ENCODE data around the gene CDKL5.

The CDKL5 gene

DNA sequence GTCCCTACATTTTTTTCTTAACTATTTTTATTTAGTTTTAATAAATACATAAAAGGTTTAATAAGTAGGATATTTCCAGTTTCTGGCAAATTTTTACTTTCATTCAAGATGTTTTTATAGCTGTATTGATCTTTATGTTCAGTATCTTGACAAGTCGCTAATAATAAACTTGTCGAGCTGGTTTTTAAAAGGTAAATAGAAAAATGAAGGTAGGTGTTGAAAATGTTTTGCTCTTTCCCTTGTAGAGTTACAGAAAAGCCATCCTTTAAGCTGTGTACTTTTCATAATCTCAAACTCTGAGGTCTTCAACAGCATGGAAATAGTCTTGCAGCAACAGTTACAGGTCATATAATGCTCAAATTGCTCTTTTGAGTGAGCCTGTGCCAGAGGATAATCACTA lies 193.9 kb downstream of the CDKL5 start:
- Histone ChIP-seq H3K27ac (ENCODE audit: low read length) (no peak overlapping the region), H3K4me1 (ENCODE audit: insufficient read depth, low read length) (no peaks in the 10 kb centered on the region), H3K9ac (ENCODE audit: low read depth, low read length) (no peak overlapping the region), H2AFZ (ENCODE audit: low read depth, low read length) (no peak overlapping the region), H3K9me3 (ENCODE audit: insufficient read depth, low read length, severe bottlenecking) (no peaks in the 10 kb centered on the region), H3K4me3 (ENCODE audit: low read depth in 1 of 2, low read length in 2 of 2) (no peak overlapping the region), H3K27me3 (ENCODE audit: insufficient read depth, low read length, poor library complexity) (no peaks in the 10 kb centered on the region), H3K79me2 (ENCODE audit: insufficient read depth, low read length) (no peaks in the 10 kb centered on the region), H4K20me1 (ENCODE audit: insufficient read depth, low read length) (no peaks in the 10 kb centered on the region), H3K36me3 (ENCODE audit: insufficient read depth, low read length) (no peaks in the 10 kb centered on the region), H3K4me2 (ENCODE audit: insufficient read depth, low read length) (no peak overlapping the region)
- ATAC-seq (ENCODE audit: insufficient read depth, low read depth): no peak
- no peak for DNase-seq
- TF ChIP-seq EZH2 (IDR thresholded peaks at IDR 0.05; ENCODE audit: borderline replicate concordance, low read depth, low read length, severe bottlenecking) (no peak), CTCF (IDR thresholded peaks at IDR 0.05; ENCODE audit: borderline replicate concordance, extremely low read depth, low read length, poor library complexity, severe bottlenecking) (no peak)

- Histone ChIP-seq H3K4me2 (ENCODE audit: insufficient read depth, low read length) (no peak overlapping the region), H3K79me2 (ENCODE audit: insufficient read depth, low read length) (no peaks in the 10 kb centered on the region), H3K9me3 (ENCODE audit: insufficient read depth, low read length, severe bottlenecking) (no peaks in the 10 kb centered on the region), H3K36me3 (ENCODE audit: insufficient read depth, low read length) (no peaks in the 10 kb centered on the region), H3K27ac (ENCODE audit: low read length) (no peak overlapping the region), H2AFZ (ENCODE audit: low read depth, low read length) (no peak overlapping the region), H3K27me3 (ENCODE audit: insufficient read depth, low read length, poor library complexity) (no peaks in the 10 kb centered on the region), H3K9ac (ENCODE audit: low read depth, low read length) (no peak overlapping the region), H3K4me3 (ENCODE audit: low read depth in 1 of 2, low read length in 2 of 2) (no peak overlapping the region), H3K4me1 (ENCODE audit: insufficient read depth, low read length) (no peaks in the 10 kb centered on the region), H4K20me1 (ENCODE audit: insufficient read depth, low read length) (no peaks in the 10 kb centered on the region)
- DNase-seq (no peak), ATAC-seq (ENCODE audit: insufficient read depth, low read depth) (no peak)
- TF ChIP-seq CTCF (IDR thresholded peaks at IDR 0.05; ENCODE audit: borderline replicate concordance, extremely low read depth, low read length, poor library complexity, severe bottlenecking) (no peak), EZH2 (IDR thresholded peaks at IDR 0.05; ENCODE audit: borderline replicate concordance, low read depth, low read length, severe bottlenecking) (no peak)
These were observed 194.9 kb downstream of the CDKL5 start for GRCh38 chrX:18620349-18620748.

DNA sequence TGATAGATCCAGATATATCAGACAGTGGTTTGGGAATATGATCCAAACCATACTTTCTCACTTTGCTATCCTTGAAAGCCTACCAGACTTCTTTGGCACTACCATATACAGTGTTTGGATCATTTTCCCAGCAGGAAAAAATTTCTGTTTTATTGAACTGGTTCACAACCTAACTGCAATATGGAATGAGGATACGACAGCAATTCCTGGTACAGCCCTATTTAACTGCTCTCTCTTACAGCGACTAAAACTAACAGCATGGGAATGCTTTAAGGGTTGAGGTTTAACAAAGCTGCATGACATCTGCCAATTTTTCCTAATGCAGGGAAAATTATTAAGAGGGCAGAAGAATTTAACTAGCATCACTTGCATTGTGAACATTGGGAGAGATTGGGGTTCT lies 199.2 kb downstream of the CDKL5 start:
- no peak for ATAC-seq (ENCODE audit: insufficient read depth, low read depth)
- no peak overlapping the region for H2AFZ ChIP-seq (ENCODE audit: low read depth, low read length)
- no peaks in the 10 kb centered on the region for H3K36me3 ChIP-seq (ENCODE audit: insufficient read depth, low read length)
- H3K27me3 ChIP-seq (ENCODE audit: insufficient read depth, low read length, poor library complexity): no peaks in the 10 kb centered on the region
- H3K4me1 ChIP-seq (ENCODE audit: insufficient read depth, low read length): no peaks in the 10 kb centered on the region
- DNase-seq: no peak
- H3K9me3 ChIP-seq (ENCODE audit: insufficient read depth, low read length, severe bottlenecking): no peaks in the 10 kb centered on the region
- no peak overlapping the region for H3K4me2 ChIP-seq (ENCODE audit: insufficient read depth, low read length)
- no peaks in the 10 kb centered on the region for H4K20me1 ChIP-seq (ENCODE audit: insufficient read depth, low read length)
- H3K79me2 ChIP-seq (ENCODE audit: insufficient read depth, low read length): no peaks in the 10 kb centered on the region
- no peak overlapping the region for H3K27ac ChIP-seq (ENCODE audit: low read length)
- H3K4me3 ChIP-seq (ENCODE audit: low read depth in 1 of 2, low read length in 2 of 2): no peak overlapping the region
- TF ChIP-seq EZH2 (IDR thresholded peaks at IDR 0.05; ENCODE audit: borderline replicate concordance, low read depth, low read length, severe bottlenecking) (no peak), CTCF (IDR thresholded peaks at IDR 0.05; ENCODE audit: borderline replicate concordance, extremely low read depth, low read length, poor library complexity, severe bottlenecking) (no peak)
- no peak overlapping the region for H3K9ac ChIP-seq (ENCODE audit: low read depth, low read length)

- Histone ChIP-seq H3K4me1 (ENCODE audit: insufficient read depth, low read length) (no peaks in the 10 kb centered on the region), H3K36me3 (ENCODE audit: insufficient read depth, low read length) (no peaks in the 10 kb centered on the region), H4K20me1 (ENCODE audit: insufficient read depth, low read length) (no peaks in the 10 kb centered on the region), H3K4me2 (ENCODE audit: insufficient read depth, low read length) (no peak overlapping the region), H3K4me3 (ENCODE audit: low read depth in 1 of 2, low read length in 2 of 2) (no peak overlapping the region), H3K27me3 (ENCODE audit: insufficient read depth, low read length, poor library complexity) (no peaks in the 10 kb centered on the region), H3K79me2 (ENCODE audit: insufficient read depth, low read length) (no peaks in the 10 kb centered on the region), H3K27ac (ENCODE audit: low read length) (no peak overlapping the region), H3K9ac (ENCODE audit: low read depth, low read length) (no peak overlapping the region), H3K9me3 (ENCODE audit: insufficient read depth, low read length, severe bottlenecking) (no peaks in the 10 kb centered on the region), H2AFZ (ENCODE audit: low read depth, low read length) (no peak overlapping the region)
- ATAC-seq (ENCODE audit: insufficient read depth, low read depth) (no peak), DNase-seq (no peak)
- TF ChIP-seq CTCF (IDR thresholded peaks at IDR 0.05; ENCODE audit: borderline replicate concordance, extremely low read depth, low read length, poor library complexity, severe bottlenecking): no peak
- no peak for TF ChIP-seq EZH2 (IDR thresholded peaks at IDR 0.05; ENCODE audit: borderline replicate concordance, low read depth, low read length, severe bottlenecking)
These were observed 205.5 kb downstream of the CDKL5 start for GRCh38 chrX:18630934-18631333.
